H1 (cell line): ENCODE measurements around the gene SEC14L5. TPM values are rescaled to one million over a fixed set of nuclear protein-coding genes. Genes with fewer than 3 reads are reported as not detected.

Experiments
- CEBPB ChIP-seq: IDR thresholded peaks from 2 replicates; pipeline ENCODE4 v1.6.1; 2012; ENCODE audit warnings: low read depth, low read length
- CHD7 ChIP-seq: fragments of 300-600 bp; sonication (generic); IDR thresholded peaks from 2 replicates; pipeline ENCODE4 v1.7.1; 2012; ENCODE audit warnings: low read length, moderate library complexity, mild to moderate bottlenecking, inconsistent platforms; ENCODE audit not compliant: insufficient replicate concordance
- KDM5A ChIP-seq: fragments of 200-600 bp; IDR thresholded peaks from 2 replicates; pipeline ENCODE4 v1.7.1; 2012; ENCODE audit warnings: mild to moderate bottlenecking, low read length, inconsistent platforms, mixed read lengths
- POLR2A ChIP-seq, 2 experiments: IDR thresholded peaks; 1 replicate in 1 of 2; 2 replicates in 1 of 2; pipeline ENCODE4 v1.6.1; 2011; ENCODE audit warnings: low read depth in 2 of 2, low read length in 2 of 2, mild to moderate bottlenecking in 2 of 2; ENCODE audit errors: control extremely low read depth in 1 of 2
- RXRA ChIP-seq: IDR thresholded peaks from 2 replicates; pipeline ENCODE4 v1.6.1; 2011; ENCODE audit warnings: low read depth, mild to moderate bottlenecking, low read length, moderate library complexity; ENCODE audit not compliant: insufficient read depth
- SIRT6 ChIP-seq: IDR thresholded peaks from one replicate; pipeline ENCODE4 v1.7.1; 2012; ENCODE audit warnings: low read length, inconsistent platforms
- SRF ChIP-seq: IDR thresholded peaks from 2 replicates; pipeline ENCODE4 v1.6.1; 2011; ENCODE audit warnings: mild to moderate bottlenecking, low read depth, low read length, moderate library complexity
- polyA plus RNA-seq, 7 experiments: library from polyadenylated mRNA; depleted of rRNA in 3 of 7; stranded (reverse) in 5 of 7; unstranded in 2 of 7; fragments of >200 nt in 5 of 7; fragments of 200-250 nt in 2 of 7; gene quantifications; 1 replicate in 5 of 7; 2 replicates in 1 of 7; 4 replicates in 1 of 7; pipeline versions ENCODE4 v1.2.1 to v1.2.3, GENCODE V29; 2011 to 2013; ENCODE audit warnings: missing spikeins in 2 of 7, mixed read lengths in 2 of 7
- total RNA-seq: library from RNA; stranded (reverse); fragmentation: NEBNext Ultra II Directional; extraction: Animal tissue kit (Norgen Biotek cat#: 25700); gene quantifications from 2 replicates; pipeline ENCODE4 v1.2.1, GENCODE V29; 2021

The SEC14L5 gene
- total and polyA plus RNA-seq, 2 of the 8 experiments (the other 6 are each of a cell fraction or from before 2014, with no cell fraction given) = 1.9 to 3.0 TPM

GRCh38 chr16:5034167-5034523 lies 76.0 kb downstream of the SEC14L5 start (continued):
- TF ChIP-seq CHD7 (no peak), POLR2A (IDR thresholded peaks at IDR 0.05; ENCODE audit: control extremely low read depth in 1 of 2, low read depth in 2 of 2, low read length in 2 of 2) (no peak; a peak in 1 of 3 replicates), SRF (no peak), CEBPB (no peak), RXRA (no peak), SIRT6 (no peak), KDM5A (no peak)
